ENCODE data around the gene ARID5B.
A peak's percentile ranks its signal among the peaks of the same experiment; 100 is the strongest.

Gene ARID5B

DNA sequence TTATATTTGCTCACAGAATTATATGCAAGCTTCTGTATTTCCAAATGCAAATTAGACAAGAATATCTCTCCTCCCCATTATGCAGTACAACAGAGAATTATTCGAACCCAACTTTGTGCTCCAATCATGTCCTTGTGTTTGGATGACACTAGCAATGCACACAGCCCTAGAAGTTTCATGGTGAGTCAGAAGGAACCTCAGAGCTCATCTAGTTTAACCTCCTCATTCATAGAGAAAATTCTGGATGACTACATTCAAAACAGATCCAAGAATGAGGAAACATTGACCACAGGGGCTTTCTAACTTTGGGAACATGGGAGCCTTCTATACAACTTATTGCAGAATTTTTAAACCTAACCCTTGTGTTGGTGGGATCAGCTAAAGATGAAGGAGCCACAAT is 12.8 kb upstream of the ARID5B start:
- no peak for DNase-seq (ENCODE audit: low read depth)

DNA sequence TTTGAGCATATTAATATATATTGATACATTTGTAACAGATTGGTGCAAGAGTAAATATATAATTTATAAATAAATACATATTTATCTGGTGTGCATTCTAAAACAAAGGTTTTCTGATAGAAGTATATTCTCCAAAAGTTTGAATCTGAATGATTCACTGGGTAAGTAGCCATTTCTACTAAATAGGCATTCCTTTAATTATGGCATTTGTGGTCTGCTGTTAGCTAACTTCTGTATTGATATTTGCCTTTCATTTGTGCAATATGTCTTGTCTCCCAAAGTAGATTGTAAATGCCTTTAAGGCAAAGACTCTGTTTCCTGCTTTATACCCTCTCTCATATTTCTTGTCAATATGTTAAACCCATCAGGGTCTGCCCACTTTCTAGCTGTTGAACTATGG is 11.1 kb upstream of the ARID5B start:
- DNase-seq (ENCODE audit: low read depth): no peak

GRCh38 chr10:61890881-61891409 is 10.6 kb upstream of the ARID5B start:
- DNase-seq (ENCODE audit: low read depth): no peak

DNA sequence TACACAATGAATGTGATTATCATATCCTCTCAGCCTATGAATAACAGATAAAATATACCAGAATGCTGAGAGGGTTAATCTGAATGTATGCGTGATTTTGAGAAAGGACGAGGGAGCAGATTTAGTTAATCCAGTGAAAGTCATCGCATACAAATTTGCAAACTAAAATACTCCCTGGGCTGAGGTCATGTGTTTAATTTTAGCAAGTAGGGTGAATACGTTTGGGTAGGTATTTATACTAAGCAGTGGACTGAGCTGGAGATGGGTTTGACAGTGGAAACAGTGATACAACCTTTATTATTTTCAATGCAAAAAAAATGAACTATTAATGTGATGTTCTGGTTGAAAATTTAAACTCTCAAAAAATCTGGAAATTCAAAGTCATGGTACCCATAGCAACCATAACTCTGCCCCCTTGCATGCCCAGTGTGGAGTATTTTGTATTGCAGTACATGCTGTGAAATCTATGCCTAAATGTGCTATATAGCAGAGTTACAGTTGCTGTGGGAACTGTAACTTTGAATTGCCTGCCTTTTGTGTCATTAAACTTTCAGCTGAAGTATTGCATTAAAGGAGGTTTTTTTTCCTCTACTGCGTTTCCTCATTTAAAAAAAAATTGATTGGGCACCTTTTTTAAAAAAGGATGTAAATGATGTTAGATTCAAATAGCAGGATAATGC is 9.5 kb upstream of the ARID5B start:
- DNase-seq (ENCODE audit: low read depth): no peak

GRCh38 chr10:61892961-61893360 is 8.5 kb upstream of the ARID5B start:
- no peak for DNase-seq (ENCODE audit: low read depth)

DNA sequence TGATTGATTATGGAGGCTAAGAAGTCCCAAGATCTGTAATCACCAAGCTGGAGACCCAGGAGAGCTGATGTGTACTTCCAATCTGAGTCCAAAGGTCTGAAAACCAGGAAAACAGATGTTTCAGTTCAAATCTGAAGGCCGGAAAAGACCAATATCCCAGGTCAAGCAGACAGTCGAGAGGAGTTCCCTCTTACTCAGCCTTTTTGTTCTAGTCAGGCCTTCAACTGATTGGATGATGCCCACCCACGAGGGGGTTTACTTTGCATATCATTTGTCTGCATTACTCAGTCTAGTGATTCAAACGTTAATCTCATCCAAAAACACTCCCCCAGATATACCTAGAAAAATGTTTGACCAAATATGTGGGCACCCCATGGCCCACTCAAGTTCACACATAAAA is 7.4 kb upstream of the ARID5B start:
- DNase-seq (ENCODE audit: low read depth): no peak

DNA sequence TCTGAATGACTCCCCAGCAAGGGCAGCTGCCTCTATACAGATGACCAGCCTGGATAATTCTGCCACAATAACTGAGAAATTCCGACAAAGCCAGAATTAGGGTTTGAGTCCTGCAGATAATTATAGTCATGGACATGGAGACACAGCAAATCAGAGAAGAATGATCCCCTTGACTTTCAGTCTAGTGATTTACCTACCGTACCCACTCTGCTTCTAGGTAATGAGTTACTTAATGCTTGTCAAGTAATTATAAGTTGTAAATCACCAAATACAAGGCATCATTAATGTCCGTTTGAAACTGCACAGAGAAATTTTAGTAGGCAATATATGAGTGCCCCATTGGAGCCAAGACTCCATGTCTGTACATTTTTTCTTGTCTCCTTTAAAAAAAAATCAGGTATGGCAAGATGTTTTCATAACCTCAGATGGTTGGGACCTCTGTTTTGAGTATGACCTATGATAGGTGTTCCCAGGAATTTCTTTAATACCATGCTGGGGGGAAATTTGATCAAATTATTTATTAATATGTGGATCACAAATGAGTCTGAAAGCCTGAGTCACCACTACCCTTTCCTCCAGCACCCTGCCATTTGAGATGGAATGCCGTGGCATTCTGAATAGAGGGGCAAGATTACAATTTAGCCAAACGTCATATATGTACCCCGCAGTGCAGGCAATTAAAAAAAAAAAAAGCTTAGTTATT is 5.5 kb upstream of the ARID5B start:
- no peak for DNase-seq (ENCODE audit: low read depth)

- peak; percentile 12 for DNase-seq (ENCODE audit: low read depth)
These were observed 4.4 kb upstream of the ARID5B start for GRCh38 chr10:61896854-61897661.

- DNase-seq (ENCODE audit: low read depth): no peak
These were observed 3.6 kb upstream of the ARID5B start for GRCh38 chr10:61897671-61898434.

- DNase-seq (ENCODE audit: low read depth): no peak
These were observed 3.1 kb upstream of the ARID5B start for GRCh38 chr10:61898435-61898778.

DNA sequence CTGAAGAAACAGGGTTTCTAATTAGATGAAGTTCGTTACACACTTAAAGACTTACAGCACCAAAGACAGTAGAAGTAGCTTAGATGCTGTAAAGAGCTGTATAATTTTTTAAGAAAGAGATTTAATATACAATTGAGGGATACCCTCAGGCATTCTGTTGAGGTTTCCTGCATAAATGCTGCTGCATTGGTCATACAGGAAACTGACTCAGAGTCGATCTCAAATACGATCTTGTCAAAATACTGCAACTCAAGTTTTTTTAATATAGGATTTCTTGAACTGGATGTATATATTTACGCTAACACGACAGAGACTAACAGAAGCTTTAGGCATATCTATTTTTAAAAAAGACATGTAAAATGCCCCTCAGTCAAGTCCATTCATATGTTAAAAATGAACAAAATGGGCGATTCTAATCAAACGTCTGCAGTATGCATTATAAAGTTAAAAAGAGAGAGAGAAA is 2.4 kb upstream of the ARID5B start:
- no peak for DNase-seq (ENCODE audit: low read depth)

DNA sequence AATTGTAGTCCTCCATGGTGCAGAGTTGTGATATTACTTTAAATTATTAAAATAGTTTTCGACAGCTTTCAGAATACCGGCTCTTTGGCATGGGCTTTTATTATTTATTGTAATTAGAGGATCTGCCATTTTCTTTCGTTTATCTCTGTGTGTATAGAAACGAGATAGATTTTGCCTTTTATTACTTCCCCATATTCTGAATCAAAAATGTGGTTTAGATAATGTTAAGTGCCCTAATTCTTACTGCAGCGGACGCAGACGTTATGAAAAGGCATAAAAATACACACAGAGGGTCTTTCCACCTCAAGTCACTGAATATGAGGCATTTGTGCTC is 1.9 kb upstream of the ARID5B start:
- DNase-seq (ENCODE audit: low read depth): no peak

- peak; percentile 37 for DNase-seq (ENCODE audit: low read depth)
These were observed 1.3 kb upstream of the ARID5B start for GRCh38 chr10:61899997-61900828.

GRCh38 chr10:61901829-61902444 is 438 bp downstream of the ARID5B start:
- DNase-seq (ENCODE audit: low read depth): no peak

GRCh38 chr10:61902445-61903220 is 1.1 kb downstream of the ARID5B start:
- DNase-seq (ENCODE audit: low read depth): peak; percentile 62

- peak; percentile 61 for DNase-seq (ENCODE audit: low read depth)
These were observed 1.9 kb downstream of the ARID5B start for GRCh38 chr10:61903221-61903927.

GRCh38 chr10:61903928-61904344 is 2.4 kb downstream of the ARID5B start:
- no peak for DNase-seq (ENCODE audit: low read depth)

DNA sequence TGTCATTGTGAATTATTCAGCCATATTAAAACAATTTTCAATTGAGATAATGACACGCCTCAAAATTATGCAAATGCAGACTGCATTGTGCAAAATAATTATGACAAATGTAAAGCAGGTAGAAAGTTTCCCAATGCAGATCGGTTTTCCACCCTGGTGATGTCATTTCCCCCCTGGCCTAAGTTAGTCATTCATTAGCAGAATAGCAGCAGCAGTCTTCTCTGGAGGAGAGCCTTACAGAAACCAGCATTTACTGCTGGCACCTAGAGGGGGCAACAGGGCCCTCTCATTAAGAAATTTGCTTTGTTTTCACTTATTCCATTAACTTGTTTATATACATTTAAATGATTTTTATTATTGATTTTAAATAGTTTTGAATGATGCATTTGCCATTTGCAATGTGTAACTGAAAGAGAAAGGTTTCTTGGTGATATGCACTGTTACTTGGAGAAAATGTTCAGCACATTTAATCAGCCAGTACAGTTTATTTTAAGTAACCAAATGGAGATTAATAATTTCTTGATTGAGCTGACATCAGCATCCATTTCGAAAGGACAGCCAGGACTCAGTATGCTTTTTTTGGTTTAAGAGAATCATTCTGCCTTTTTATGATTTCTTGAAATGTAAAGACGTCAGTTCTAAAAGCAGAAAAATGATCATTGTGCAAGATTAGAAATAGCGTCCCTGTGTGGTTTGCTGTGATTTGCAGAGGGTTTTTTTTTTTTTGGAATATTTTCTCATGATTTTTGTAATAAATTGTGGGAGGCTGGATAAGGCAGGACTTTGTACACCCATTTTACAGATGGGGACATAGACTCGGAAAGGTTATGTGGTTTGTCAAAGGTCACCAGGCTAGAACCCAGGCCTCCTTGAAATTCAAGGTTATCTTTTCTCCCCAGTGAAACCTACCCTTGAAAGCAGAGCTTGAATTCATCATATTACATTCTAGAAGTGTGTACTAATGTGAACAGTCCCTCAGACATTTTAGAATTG is 3.5 kb downstream of the ARID5B start:
- DNase-seq (ENCODE audit: low read depth): peak; percentile 36

Data from activated T-helper 9 cell treated with anti-CD3 and anti-CD28 coated beads, Interleukin-2, amount 50 U/mL, for 16 hours (primary cell).